ENCODE results near the gene C16orf96. TPM values are rescaled to one million over a fixed set of nuclear protein-coding genes. Genes with fewer than 3 reads are reported as not detected.
A peak's percentile ranks its signal among the peaks of the same experiment; 100 is the strongest.

C16orf96 gene
- total RNA-seq, 1 experiment from 2014 or later, result 1.4 TPM

- no peak overlapping the region for H4K8ac ChIP-seq (replicated peaks; ENCODE audit: insufficient read length, low read depth, low read length)
- H3K56ac ChIP-seq (ENCODE audit: insufficient read length, low read depth, low read length), result no peak overlapping the region
- no peak overlapping the region for H2BK20ac ChIP-seq (ENCODE audit: low read depth, low read length, poor library complexity, severe bottlenecking)
- H3K27ac ChIP-seq (ENCODE audit: insufficient read length, low read depth, low read length), result no peak overlapping the region
- H3T11ph ChIP-seq (ENCODE audit: low read length), result no peak overlapping the region
- no peak overlapping the region for H2AK5ac ChIP-seq (ENCODE audit: insufficient read length, low read length)
- no peak overlapping the region for H3K23ac ChIP-seq (ENCODE audit: insufficient read length, low read depth, low read length)
- no peak overlapping the region for H4K5ac ChIP-seq (ENCODE audit: insufficient read length, low read depth, low read length)
- no peak for DNase-seq
- no peak overlapping the region for H2BK15ac ChIP-seq (ENCODE audit: low read depth, low read length)
- H3K4me1 Mint-ChIP-seq, result peaks cover 4 to 11% of the 10 kb centered on the region in 2 experiments; a peak in 3 of 4 replicates
- no peak overlapping the region for H3K18ac ChIP-seq (ENCODE audit: insufficient read length, low read depth, low read length)
- peak overlapping the region in 2 of 3 experiments; percentile 66 to 79; a peak in 3 of 7 replicates for H3K27ac Mint-ChIP-seq
- H2AFZ ChIP-seq (ENCODE audit: low read length), result no peak overlapping the region
- no peak overlapping the region for H3K4ac ChIP-seq (ENCODE audit: low read depth, low read length)
- H3K9ac ChIP-seq (ENCODE audit: extremely low read depth, insufficient read length, low read length), result no peak overlapping the region
- H3K4me2 ChIP-seq (ENCODE audit: insufficient read depth, insufficient read length, low read length), result no peak overlapping the region
- no peaks in the 10 kb centered on the region for H4K20me1 ChIP-seq (ENCODE audit: control insufficient read depth, insufficient read depth, insufficient read length)
- H3K27me3 ChIP-seq (ENCODE audit: insufficient read depth, low read length), result no peaks in the 10 kb centered on the region
- H3K9me3 Mint-ChIP-seq, result no peaks in the 10 kb centered on the region
- peaks cover 16 to 33% (median 33%) of the 10 kb centered on the region in 3 experiments; a peak in 6 of 7 replicates for H3K36me3 Mint-ChIP-seq (ENCODE audit: insufficient read depth in 1 of 3, low read depth in 3 of 3)
- H2BK120ac ChIP-seq (ENCODE audit: low read depth, low read length, poor library complexity, severe bottlenecking), result no peak overlapping the region
- no peaks in the 10 kb centered on the region for H3K4me1 ChIP-seq (ENCODE audit: insufficient read depth, low read length)
- H3K4me3 Mint-ChIP-seq, result no peak overlapping the region
- H2BK12ac ChIP-seq (ENCODE audit: insufficient read length, low read depth, low read length), result no peak overlapping the region
- no peak for TF ChIP-seq CTCF (conservative IDR thresholded peaks at IDR 0.05)
- no peak overlapping the region for H4K91ac ChIP-seq (ENCODE audit: insufficient read length, low read depth, low read length)
- H2BK5ac ChIP-seq (ENCODE audit: insufficient read length, low read length), result no peak overlapping the region
- H3K23me2 ChIP-seq (ENCODE audit: insufficient read length, low read depth, low read length, poor library complexity, severe bottlenecking), result no peaks in the 10 kb centered on the region
- H3K14ac ChIP-seq (ENCODE audit: insufficient read depth, low read length), result no peak overlapping the region; the same call in 1 of the 2 replicates
- H3K9me3 ChIP-seq (ENCODE audit: control insufficient read depth, low read depth, low read length), result no peaks in the 10 kb centered on the region
- H3K79me2 ChIP-seq (ENCODE audit: insufficient read depth, low read length), result no peaks in the 10 kb centered on the region
- no peaks in the 10 kb centered on the region; the same call in 1 of the 2 replicates for H3K27me3 Mint-ChIP-seq (ENCODE audit: low read depth)
- H3K79me1 ChIP-seq (ENCODE audit: insufficient read depth, low read depth, low read length, poor library complexity, severe bottlenecking), result no peaks in the 10 kb centered on the region
- no CpG with 5 or more reads among the region's 19 CpGs for WGBS (ENCODE audit: extremely low coverage, insufficient read length, low lambda C conversion rate)
Measured at GRCh38 chr16:4513086-4513860, 42.9 kb upstream of the C16orf96 start.
